Liver (tissue), 9 donors: ENCODE measurements around the gene SMCO3. TPM values are rescaled to one million over a fixed set of nuclear protein-coding genes. Genes with fewer than 3 reads are reported as not detected.

Experiments
- DNase-seq: peaks from one replicate; pipeline ENCODE4 v3.0.0-alpha.2; 2017; ENCODE audit warnings: low spot score
- H3K27ac ChIP-seq, 2 donors: one replicate each; pipeline ENCODE4 v1.7.0; 2013; ENCODE audit warnings: inconsistent platforms in 2 of 2, low read length in 2 of 2, control low read depth in 1 of 2, low read depth in 1 of 2, mild to moderate bottlenecking in 1 of 2
- H3K27me3 ChIP-seq, 4 donors: one replicate each; pipeline versions ENCODE4 v1.6.1 to v1.7.0; 2013; ENCODE audit warnings: low read length in 3 of 4, inconsistent platforms in 1 of 4, mild to moderate bottlenecking in 1 of 4, moderate library complexity in 1 of 4; ENCODE audit not compliant: control insufficient read depth in 4 of 4, insufficient read depth in 4 of 4
- H3K36me3 ChIP-seq, 4 donors: one replicate each; pipeline versions ENCODE4 v1.6.1 to v1.7.0; 2013; ENCODE audit warnings: low read length in 3 of 4, mild to moderate bottlenecking in 3 of 4, low read depth in 1 of 4, moderate library complexity in 1 of 4; ENCODE audit not compliant: control insufficient read depth in 4 of 4, insufficient read depth in 3 of 4
- H3K4me1 ChIP-seq, 4 donors: one replicate each; pipeline versions ENCODE4 v1.6.1 to v1.7.0; 2013; ENCODE audit warnings: low read length in 3 of 4, mild to moderate bottlenecking in 3 of 4, moderate library complexity in 1 of 4; ENCODE audit not compliant: control insufficient read depth in 4 of 4, insufficient read depth in 4 of 4
- H3K4me3 ChIP-seq, 3 donors: one replicate each; pipeline versions ENCODE4 v1.6.1 to v1.7.0; 2013; ENCODE audit warnings: low read length in 3 of 3, control low read depth in 1 of 3, low read depth in 1 of 3, mild to moderate bottlenecking in 1 of 3
- H3K9ac ChIP-seq, 2 donors: one replicate each; pipeline ENCODE4 v1.7.0; 2013; ENCODE audit warnings: low read length in 2 of 2, mild to moderate bottlenecking in 2 of 2, moderate library complexity in 2 of 2, control low read depth in 1 of 2, low read depth in 1 of 2
- H3K9me3 ChIP-seq, 4 donors: one replicate each; pipeline versions ENCODE4 v1.6.1 to v1.7.0; 2013; ENCODE audit warnings: low read length in 3 of 4; ENCODE audit not compliant: control insufficient read depth in 4 of 4
- FOXA1 ChIP-seq: IDR thresholded peaks from 2 replicates; pipeline ENCODE4 v1.6.1; 2016; ENCODE audit warnings: antibody characterized with exemption
- FOXA2 ChIP-seq: IDR thresholded peaks from 2 replicates; pipeline ENCODE4 v1.6.1; 2016; ENCODE audit warnings: antibody characterized with exemption
- GABPA ChIP-seq, 2 donors: IDR thresholded peaks in 1 of 2; conservative IDR thresholded peaks in 1 of 2; 2 replicates each; pipeline ENCODE4 v1.6.1; 2016; ENCODE audit warnings: antibody characterized with exemption in 2 of 2, mild to moderate bottlenecking in 1 of 2, moderate library complexity in 1 of 2
- HNF4A ChIP-seq, 2 donors: conservative IDR thresholded peaks; 2 replicates each; pipeline ENCODE4 v1.6.1; 2016; ENCODE audit warnings: antibody characterized with exemption in 2 of 2, mild to moderate bottlenecking in 2 of 2
- HNF4G ChIP-seq: IDR thresholded peaks from 2 replicates; pipeline ENCODE4 v1.6.1; 2016; ENCODE audit warnings: antibody characterized with exemption
- NR2F2 ChIP-seq: IDR thresholded peaks from 2 replicates; pipeline ENCODE4 v1.6.1; 2016; ENCODE audit warnings: antibody characterized with exemption
- RAD21 ChIP-seq, 2 donors: IDR thresholded peaks; 2 replicates each; pipeline ENCODE4 v1.6.1; 2016; ENCODE audit warnings: antibody characterized with exemption in 2 of 2, mild to moderate bottlenecking in 2 of 2
- RXRA ChIP-seq, 2 donors: IDR thresholded peaks; 2 replicates each; pipeline ENCODE4 v1.6.1; 2017 to 2018; ENCODE audit warnings: antibody characterized with exemption in 2 of 2, mild to moderate bottlenecking in 1 of 2
- SP1 ChIP-seq: IDR thresholded peaks from 2 replicates; pipeline ENCODE4 v1.6.1; 2018; ENCODE audit warnings: antibody characterized with exemption, mild to moderate bottlenecking
- TAF1 ChIP-seq: conservative IDR thresholded peaks from 2 replicates; pipeline ENCODE4 v1.6.1; 2016; ENCODE audit warnings: antibody characterized with exemption, mild to moderate bottlenecking
- YY1 ChIP-seq: IDR thresholded peaks from 2 replicates; pipeline ENCODE4 v1.6.1; 2016; ENCODE audit warnings: antibody characterized with exemption, mild to moderate bottlenecking
- WGBS: extraction: QIAGEN DNeasy Blood & Tissue Kit; methylation state at CpG from one replicate; pipeline ENCODE4 v1.1.7; 2013; 5-methylcytosine and 5-hydroxymethylcytosine counted together
- polyA plus RNA-seq, 2 donors: library from polyadenylated mRNA; stranded (reverse) in 1 of 2; unstranded in 1 of 2; fragments of 200-250 nt in 1 of 2; fragments of >200 nt in 1 of 2; fragmentation: Nextera tagmentation in 1 of 2; extraction: Ambion mirVana in 1 of 2; gene quantifications; one replicate each; pipeline versions ENCODE4 v1.2.1 to v1.2.3, GENCODE V29; 2013 to 2015
- total RNA-seq, 2 donors: library from RNA; depleted of rRNA; stranded (reverse); fragments of >200 nt; gene quantifications; one replicate each; pipeline ENCODE4 v1.2.3, GENCODE V29; 2014
- TF ChIP-seq, protein P1 (sequence below): IDR thresholded peaks from 2 replicates; pipeline ENCODE4 v1.6.1; 2016; ENCODE audit warnings: antibody characterized with exemption, mild to moderate bottlenecking
- TF ChIP-seq, protein P2 (sequence below): IDR thresholded peaks from 2 replicates; pipeline ENCODE4 v1.6.1; 2016; ENCODE audit warnings: antibody characterized with exemption
- TF ChIP-seq, protein P3 (sequence below): fragments of 150-350 bp; IDR thresholded peaks from 2 replicates; pipeline ENCODE4 v1.5.1; 2017; ENCODE audit warnings: improper control_type of control experiment, low read depth, low read length; ENCODE audit not compliant: missing input control
- TF ChIP-seq, protein P4 (sequence below): IDR thresholded peaks from 2 replicates; pipeline ENCODE4 v1.6.1; 2016; ENCODE audit warnings: antibody characterized with exemption
- donor health status: healthy.
- donor health status: healthy.
- donor health status: healthy.
- donor health status: healthy.
- donor health status: healthy.

The SMCO3 gene
- total and polyA plus RNA-seq, 4 donors = 0.17 to 0.93 (median 0.56) TPM

DNA sequence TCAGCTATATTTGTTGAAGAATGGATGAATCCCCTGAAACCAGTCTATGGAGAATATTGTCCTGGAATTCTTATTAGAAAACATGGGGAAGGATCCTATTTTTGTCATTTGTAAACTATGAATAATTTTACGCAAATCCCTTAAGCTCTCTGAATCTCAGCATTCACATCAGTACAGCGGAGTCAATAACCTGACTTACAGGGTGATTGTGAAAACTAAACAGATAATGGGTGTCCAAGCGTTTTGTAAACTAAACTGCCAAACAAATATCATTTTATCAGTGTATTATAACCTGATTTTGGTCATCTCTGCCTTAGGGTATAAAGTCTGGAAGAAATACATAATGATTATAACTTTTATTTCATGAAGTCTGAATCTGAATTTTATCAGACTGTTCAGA is 19.4 kb upstream of the SMCO3 start:
- WGBS = 33% methylated on average over 3 of the region's 3 CpGs
- Histone ChIP-seq H3K9me3 (no peaks in the 10 kb centered on the region), H3K4me3 (no peak overlapping the region)

DNA sequence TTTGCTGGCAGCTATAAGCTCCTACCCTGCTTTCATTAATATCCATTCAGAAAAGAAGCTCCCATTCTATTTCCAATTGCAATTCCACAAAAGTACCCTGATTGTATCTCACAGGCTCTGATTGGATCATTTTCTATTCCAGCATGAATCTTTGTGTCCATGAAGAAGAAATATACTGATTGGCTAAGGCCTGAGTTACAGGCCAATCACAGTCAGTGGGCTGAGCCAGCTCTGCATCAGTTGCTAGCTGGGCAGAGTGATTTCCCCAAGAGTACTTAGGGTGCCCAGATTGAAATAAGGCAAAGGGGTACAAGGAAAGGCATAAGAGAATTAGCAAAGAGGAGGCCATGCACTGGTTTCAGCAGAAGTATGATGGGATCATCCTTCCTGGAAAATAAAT is 14.9 kb upstream of the SMCO3 start:
- no peak for DNase-seq
- H3K9ac ChIP-seq = no peak overlapping the region
- no peak overlapping the region for H3K27ac ChIP-seq
- TF ChIP-seq TAF1 = no peak
- TF ChIP-seq, protein P1, sequence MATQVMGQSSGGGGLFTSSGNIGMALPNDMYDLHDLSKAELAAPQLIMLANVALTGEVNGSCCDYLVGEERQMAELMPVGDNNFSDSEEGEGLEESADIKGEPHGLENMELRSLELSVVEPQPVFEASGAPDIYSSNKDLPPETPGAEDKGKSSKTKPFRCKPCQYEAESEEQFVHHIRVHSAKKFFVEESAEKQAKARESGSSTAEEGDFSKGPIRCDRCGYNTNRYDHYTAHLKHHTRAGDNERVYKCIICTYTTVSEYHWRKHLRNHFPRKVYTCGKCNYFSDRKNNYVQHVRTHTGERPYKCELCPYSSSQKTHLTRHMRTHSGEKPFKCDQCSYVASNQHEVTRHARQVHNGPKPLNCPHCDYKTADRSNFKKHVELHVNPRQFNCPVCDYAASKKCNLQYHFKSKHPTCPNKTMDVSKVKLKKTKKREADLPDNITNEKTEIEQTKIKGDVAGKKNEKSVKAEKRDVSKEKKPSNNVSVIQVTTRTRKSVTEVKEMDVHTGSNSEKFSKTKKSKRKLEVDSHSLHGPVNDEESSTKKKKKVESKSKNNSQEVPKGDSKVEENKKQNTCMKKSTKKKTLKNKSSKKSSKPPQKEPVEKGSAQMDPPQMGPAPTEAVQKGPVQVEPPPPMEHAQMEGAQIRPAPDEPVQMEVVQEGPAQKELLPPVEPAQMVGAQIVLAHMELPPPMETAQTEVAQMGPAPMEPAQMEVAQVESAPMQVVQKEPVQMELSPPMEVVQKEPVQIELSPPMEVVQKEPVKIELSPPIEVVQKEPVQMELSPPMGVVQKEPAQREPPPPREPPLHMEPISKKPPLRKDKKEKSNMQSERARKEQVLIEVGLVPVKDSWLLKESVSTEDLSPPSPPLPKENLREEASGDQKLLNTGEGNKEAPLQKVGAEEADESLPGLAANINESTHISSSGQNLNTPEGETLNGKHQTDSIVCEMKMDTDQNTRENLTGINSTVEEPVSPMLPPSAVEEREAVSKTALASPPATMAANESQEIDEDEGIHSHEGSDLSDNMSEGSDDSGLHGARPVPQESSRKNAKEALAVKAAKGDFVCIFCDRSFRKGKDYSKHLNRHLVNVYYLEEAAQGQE = no peak
- TF ChIP-seq, protein P2, sequence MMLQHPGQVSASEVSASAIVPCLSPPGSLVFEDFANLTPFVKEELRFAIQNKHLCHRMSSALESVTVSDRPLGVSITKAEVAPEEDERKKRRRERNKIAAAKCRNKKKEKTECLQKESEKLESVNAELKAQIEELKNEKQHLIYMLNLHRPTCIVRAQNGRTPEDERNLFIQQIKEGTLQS = no peak
- TF ChIP-seq RAD21 (IDR thresholded peaks at IDR 0.05) = no peak
- TF ChIP-seq GABPA (IDR thresholded peaks at IDR 0.05 in 1 of 2, conservative IDR thresholded peaks at IDR 0.05 in 1 of 2) = no peak
- TF ChIP-seq HNF4A (conservative IDR thresholded peaks at IDR 0.05) = no peak
- TF ChIP-seq NR2F2 = no peak
- TF ChIP-seq, protein P3, sequence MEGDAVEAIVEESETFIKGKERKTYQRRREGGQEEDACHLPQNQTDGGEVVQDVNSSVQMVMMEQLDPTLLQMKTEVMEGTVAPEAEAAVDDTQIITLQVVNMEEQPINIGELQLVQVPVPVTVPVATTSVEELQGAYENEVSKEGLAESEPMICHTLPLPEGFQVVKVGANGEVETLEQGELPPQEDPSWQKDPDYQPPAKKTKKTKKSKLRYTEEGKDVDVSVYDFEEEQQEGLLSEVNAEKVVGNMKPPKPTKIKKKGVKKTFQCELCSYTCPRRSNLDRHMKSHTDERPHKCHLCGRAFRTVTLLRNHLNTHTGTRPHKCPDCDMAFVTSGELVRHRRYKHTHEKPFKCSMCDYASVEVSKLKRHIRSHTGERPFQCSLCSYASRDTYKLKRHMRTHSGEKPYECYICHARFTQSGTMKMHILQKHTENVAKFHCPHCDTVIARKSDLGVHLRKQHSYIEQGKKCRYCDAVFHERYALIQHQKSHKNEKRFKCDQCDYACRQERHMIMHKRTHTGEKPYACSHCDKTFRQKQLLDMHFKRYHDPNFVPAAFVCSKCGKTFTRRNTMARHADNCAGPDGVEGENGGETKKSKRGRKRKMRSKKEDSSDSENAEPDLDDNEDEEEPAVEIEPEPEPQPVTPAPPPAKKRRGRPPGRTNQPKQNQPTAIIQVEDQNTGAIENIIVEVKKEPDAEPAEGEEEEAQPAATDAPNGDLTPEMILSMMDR = no peak
- TF ChIP-seq, protein P4, sequence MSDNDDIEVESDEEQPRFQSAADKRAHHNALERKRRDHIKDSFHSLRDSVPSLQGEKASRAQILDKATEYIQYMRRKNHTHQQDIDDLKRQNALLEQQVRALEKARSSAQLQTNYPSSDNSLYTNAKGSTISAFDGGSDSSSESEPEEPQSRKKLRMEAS = no peak
- no peak for TF ChIP-seq FOXA2
- H3K4me1 ChIP-seq = peaks cover 2 to 11% (median 9%) of the 10 kb centered on the region in 4 donors
- H3K27me3 ChIP-seq = no peaks in the 10 kb centered on the region
- H3K9me3 ChIP-seq = no peaks in the 10 kb centered on the region
- H3K36me3 ChIP-seq = no peaks in the 10 kb centered on the region
- H3K4me3 ChIP-seq = no peak overlapping the region

More for the DNA sequence above, 19.4 kb upstream of the SMCO3 start:
- no peak overlapping the region for H3K9ac ChIP-seq
- H3K27me3 ChIP-seq = no peaks in the 10 kb centered on the region
- TF ChIP-seq FOXA2 = no peak
- TF ChIP-seq RXRA (IDR thresholded peaks at IDR 0.05) = peak; percentile 28 to 44
- peaks cover 2 to 27% (median 20%) of the 10 kb centered on the region in 4 donors for H3K4me1 ChIP-seq
- H3K27ac ChIP-seq = peak overlapping the region in 1 of 2 donors; percentile 53
- no peaks in the 10 kb centered on the region for H3K36me3 ChIP-seq
- DNase-seq = no peak

DNA sequence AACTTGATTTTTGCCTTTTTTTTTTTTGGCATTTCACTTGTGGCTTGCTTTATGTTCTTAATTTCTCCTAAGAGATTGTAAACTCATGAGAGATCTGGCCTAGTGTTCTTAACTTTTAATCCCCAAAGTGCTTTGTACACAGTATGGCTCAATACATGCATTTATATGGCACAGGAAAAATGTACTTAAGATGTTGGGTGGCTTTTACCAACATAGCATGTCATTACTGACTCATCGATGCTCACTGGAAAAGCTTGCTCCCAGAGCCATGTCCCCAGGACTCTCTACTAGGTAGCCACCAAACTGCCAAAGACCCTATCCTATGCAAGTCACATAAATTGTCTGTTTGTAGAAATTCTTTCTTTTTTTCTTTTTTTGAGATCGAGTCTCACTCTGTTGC is 13.1 kb upstream of the SMCO3 start:
- Histone ChIP-seq H3K9me3 (no peaks in the 10 kb centered on the region), H3K27me3 (no peaks in the 10 kb centered on the region), H3K27ac (no peak overlapping the region), H3K4me1 (peaks cover 0 to 2% (median 1%) of the 10 kb centered on the region in 4 donors), H3K36me3 (peaks cover 0 to 2% (median 0%) of the 10 kb centered on the region in 4 donors), H3K4me3 (no peak overlapping the region), H3K9ac (no peak overlapping the region)
- 93% methylated on average over 2 of the region's 2 CpGs for WGBS
- TF ChIP-seq, protein P4 = no peak
- TF ChIP-seq SP1 = no peak
- TF ChIP-seq HNF4G = no peak
- TF ChIP-seq GABPA (IDR thresholded peaks at IDR 0.05 in 1 of 2, conservative IDR thresholded peaks at IDR 0.05 in 1 of 2) = no peak
- no peak for TF ChIP-seq HNF4A (conservative IDR thresholded peaks at IDR 0.05)
- TF ChIP-seq FOXA2 = no peak
- TF ChIP-seq FOXA1 = no peak
- no peak for TF ChIP-seq YY1
- DNase-seq = no peak
